NCI-H187 (cell line): ENCODE data around the gene ABCD1.
"Not testable (repeated sequence)": the region's sequence is repeated elsewhere in the genome, so short reads cannot be mapped to it uniquely, and the experiment has no call there.

Source experiments
- DNase-seq, 2 experiments: peaks; one replicate each; lab custom pipeline; 2025; lab: John Stamatoyannopoulos, UW

The ABCD1 gene

DNA sequence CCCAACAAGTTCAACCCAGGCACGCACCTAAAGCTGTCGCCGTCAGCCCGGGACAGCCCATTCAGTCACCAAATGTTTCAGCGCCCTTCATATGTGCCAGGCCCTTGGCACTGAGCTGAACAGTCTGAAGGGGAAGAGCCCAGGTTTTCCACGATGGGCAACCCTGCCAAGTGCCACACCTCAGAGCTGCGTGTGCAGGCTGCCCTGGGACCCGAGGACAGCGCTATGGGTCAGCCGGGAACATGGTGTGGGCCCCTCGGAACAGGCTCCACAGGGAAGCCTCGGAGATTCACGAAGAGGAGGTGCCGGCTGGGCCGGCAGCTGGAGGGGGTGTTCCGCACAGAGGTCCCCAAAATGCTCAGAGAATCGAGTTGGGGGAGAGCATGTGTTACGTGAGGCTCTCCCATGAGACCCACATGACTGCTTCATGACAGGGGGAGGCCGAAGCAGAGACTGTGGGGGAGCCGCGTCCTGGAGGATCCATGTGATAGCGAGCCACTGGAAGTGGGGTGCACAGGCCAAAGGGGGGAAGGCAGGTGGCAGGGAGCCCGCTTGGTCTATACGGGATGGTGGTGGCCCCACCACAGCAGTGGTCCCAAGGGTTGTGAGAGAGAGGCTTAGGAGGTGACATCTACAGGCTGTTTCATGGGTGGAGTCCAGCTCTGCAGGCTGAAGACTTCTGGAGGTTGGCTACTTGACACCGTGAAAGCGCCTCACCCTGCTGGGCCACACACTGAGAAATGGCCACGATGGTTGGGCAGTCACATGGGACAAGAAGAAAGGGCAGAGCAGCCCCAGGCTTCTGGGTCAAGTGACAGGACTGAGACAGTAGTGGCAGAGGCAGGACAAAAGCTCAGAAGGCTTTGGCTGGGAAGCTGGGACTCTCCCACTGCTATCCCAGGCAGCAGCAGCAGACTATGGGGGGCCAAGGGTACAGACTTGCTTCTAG, 14.7 kb upstream of the ABCD1 start:
- DNase-seq = no peak

DNA sequence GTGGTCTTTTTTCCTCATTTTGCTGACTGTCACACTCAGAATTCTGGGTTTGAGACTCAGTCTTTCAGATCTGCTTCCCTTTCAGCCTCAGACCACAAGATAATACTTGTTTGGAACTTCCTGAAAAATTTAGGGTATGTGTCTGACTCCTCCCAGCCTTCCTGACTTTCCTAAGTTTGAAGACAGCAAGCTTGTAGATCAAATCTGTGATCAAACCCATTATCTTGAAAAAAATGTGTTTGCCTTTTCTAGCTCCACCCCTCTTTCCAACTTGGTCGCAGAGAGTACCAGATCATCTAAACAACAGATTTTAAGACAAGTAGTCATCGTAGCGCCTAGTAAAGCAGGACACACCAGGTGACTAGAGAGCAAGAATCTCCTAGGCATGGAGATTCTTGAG, 10.4 kb upstream of the ABCD1 start:
- DNase-seq = no peak

DNA sequence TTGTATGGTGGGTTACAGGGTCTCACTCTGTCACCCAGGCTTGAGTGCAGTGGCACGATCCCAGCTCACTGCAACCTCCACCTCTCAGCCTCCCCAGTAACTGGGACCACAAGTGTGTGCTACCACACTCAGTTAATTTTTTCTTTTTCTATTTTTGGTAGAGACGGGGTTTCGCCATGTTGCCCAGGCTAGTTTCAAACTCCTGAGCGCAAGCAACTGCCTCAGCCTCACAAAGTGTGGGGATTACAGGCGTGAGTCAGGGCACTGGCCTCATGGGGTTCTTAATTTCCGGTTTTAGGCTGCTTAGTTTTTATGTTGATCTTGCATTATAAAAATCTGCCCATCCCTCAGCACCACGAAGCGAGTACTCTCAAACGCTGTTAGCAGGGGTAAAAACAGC, 7.2 kb upstream of the ABCD1 start:
- DNase-seq = no peak

DNA sequence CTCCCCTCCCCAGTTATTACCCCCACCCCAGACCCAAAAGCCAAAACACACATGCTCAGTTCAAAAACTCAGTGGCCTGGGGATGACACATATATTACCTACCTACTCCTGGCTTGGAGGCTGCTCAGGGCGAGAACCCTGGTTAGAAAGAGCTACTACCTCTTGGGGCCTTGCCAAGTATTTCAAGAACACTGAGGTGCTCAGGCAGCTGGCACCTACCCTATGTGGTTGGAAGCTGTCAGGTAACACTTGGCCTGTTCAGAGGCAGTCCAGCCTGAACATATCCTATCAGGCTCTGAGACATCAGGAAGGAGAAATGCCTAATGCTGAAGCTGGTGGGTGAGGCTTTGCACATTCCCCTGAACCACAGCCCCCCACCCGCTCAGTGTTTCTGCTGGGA, 5.4 kb upstream of the ABCD1 start:
- no peak for DNase-seq

DNA sequence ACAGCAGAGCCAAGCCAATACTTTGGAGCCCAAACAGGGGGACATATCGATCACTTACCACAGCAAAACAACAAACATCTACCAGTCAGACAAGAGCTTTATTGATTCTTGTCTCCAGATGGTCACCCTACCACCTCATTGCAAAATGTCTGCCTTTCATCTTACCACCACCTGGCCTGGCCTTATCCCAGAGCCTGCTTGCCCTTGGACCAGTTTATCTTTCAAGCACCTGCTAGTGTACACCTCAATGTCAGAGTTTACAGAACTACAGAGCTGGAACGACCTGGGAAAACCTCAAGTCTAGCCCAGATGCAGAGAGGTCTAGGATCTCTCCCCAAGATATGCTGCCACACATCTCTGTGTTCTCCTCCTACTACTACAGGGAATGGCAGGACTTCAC, 5.0 kb upstream of the ABCD1 start:
- DNase-seq = no peak

DNA sequence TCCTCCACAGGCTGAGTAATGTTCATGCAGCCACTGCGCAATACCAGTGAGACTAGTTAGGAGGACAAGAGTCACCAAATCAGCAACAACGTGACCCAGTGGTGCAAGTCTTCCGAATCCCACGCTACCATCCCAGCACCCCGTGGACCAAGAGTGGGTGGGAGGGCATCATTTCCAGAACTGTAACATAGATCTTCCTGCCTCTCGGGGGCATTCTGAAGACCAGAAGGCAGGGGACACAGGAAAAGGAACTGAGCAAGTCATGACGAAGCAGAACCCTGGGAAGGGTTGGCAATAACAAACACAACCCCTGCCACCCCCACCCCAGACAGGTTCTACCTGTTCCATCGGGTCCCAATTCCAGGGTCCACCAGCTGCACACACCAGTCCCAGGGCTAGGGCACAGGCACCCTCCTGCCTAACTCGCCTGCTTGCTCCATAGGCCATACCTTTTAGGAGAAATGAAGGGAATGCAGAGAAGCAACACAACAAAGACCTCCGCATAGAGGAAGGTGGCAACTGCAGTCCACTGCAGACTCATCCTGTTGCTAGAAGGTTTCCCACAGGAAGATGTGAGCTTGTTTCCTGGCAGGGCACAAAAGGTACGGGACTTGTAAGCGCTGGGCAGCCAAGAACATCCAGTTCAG, 1.8 kb upstream of the ABCD1 start:
- no peak for DNase-seq

DNA sequence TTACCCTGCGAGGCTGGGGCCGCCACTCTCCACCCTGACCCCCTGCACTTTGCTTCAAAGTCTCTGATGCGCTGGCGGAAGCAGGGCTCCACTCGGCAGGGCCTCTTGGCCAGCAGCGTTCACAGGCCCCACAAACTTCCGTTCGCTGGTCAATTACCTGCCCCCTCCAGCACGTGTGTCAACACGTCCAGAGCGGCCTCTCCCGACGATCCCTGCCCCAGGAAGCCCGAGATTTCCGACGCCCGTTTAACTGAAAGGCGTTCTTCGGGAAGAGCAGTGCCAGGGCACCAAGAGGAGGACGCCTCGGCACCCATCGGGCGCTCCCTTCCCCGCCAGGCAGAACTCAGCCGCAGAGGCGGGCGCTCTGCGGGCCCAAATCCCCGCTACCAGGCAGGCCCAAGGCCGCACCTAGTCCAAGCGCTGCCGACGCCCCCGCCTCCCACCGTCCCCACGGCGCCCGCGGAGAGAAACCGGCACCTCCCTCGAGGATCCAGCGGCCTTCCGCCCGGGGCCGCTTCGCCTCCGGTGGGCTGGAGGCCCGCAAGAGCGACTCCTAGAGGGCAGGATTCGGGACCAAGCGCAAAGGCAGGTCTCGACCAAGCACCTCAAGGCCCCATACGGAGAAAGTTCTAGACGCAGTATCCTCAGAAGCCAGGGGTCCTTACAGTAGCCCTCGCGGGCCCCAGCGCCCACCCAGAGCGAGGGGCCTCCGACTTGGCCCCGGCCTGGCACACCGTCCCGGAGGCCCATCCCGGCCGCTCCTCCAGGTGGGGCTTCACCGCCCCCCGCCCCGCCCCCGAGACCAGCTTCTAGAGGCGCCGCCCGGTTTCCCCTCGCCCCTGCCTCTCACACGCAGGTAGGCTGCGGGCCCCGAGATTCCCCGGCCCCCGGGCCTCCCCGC, 1.1 kb upstream of the ABCD1 start:
- no peak for DNase-seq

DNA sequence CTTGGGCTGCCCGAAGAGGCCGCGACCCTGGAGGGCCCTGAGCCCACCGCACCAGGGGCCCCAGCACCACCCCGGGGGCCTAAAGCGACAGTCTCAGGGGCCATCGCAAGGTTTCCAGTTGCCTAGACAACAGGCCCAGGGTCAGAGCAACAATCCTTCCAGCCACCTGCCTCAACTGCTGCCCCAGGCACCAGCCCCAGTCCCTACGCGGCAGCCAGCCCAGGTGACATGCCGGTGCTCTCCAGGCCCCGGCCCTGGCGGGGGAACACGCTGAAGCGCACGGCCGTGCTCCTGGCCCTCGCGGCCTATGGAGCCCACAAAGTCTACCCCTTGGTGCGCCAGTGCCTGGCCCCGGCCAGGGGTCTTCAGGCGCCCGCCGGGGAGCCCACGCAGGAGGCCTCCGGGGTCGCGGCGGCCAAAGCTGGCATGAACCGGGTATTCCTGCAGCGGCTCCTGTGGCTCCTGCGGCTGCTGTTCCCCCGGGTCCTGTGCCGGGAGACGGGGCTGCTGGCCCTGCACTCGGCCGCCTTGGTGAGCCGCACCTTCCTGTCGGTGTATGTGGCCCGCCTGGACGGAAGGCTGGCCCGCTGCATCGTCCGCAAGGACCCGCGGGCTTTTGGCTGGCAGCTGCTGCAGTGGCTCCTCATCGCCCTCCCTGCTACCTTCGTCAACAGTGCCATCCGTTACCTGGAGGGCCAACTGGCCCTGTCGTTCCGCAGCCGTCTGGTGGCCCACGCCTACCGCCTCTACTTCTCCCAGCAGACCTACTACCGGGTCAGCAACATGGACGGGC, 579 bp downstream of the ABCD1 start:
- no peak for DNase-seq

DNA sequence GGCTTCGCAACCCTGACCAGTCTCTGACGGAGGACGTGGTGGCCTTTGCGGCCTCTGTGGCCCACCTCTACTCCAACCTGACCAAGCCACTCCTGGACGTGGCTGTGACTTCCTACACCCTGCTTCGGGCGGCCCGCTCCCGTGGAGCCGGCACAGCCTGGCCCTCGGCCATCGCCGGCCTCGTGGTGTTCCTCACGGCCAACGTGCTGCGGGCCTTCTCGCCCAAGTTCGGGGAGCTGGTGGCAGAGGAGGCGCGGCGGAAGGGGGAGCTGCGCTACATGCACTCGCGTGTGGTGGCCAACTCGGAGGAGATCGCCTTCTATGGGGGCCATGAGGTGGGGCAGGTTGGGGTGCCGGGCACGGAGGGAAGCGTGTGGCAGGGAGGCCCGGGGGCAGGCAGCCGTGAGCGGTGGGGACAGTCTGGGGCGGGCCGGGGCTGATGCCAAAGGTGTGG, 1.2 kb downstream of the ABCD1 start:
- no peak for DNase-seq

DNA sequence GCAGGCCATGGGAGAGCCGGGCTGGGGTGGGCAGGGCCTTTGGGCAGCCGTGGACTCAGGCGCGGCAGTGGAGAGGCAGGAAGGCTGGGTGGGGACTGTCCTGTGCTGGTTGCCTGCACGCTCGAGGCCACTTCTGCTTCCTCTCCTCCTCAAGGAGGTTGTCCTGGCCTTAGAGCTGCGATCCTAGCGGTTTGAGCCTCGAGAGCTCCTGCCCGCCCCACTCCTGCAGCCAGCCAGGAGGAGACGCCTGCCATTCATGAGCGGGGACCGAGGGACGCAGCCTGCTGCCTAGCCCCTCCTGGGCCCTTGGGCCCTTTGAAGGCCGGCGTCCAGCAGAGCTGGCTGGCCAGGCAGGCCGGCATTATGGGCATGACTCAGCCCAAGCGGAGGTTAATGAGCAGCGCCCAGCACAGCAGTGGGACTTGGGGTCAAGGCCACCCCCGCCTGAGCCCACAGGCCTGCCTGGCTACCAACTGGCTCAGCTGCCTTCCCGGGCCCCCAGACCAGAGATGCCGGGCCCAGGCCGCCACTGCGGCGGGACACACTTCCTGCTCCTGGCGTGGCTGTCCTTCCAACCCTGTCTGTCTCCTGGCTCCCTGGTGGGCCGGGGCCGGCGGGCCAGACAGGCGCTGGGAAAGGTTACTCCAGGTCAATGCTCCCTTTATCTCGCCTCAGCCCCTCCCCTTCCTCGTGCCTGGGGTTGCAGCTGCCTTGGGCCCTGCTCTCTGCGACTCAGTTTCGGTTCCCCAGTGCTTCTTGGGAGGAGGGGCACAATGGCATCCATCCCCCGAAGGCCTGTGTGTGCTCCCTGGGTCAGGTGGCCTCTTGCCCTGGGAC, 1.8 kb downstream of the ABCD1 start:
- DNase-seq = no peak

DNA sequence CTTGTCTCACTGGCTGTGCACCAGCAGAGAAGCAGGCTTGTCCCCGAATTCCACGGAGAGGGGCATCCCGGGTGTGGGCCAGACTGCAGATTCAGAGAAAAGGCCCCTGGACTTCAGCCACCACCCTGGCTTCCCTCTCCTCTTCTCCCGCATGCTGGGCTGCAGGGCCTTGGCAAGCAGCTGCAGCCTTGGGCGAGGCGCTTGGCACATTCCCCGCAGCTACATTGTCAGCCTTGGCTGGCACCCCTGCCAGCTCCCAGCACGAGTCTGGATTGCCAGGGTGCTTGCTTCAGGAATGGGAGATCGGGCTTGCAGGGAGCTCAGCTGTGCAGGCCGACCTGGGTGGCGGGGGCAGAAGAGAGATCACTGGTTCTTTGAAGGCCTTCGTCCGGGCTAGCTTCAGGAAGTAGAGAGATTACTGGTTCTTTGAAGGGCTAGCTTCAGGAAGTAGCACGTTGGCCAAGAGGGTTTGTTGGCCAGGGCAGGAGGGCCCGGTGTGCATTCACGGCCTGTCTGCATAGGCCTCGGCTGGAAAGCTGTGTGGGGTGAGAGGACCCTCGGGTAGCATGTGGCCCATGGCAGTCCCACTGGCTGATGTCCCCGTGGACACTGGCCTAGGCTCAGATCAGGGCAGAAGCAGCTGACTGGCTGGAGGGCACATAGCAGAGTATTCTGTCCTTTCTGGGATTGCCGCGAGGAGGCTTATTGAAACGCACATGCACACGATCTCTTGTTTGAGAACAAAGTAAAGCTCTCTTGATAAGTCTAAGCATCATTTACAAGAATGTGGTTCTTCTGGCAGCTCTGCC, 2.7 kb downstream of the ABCD1 start:
- no peak for DNase-seq

DNA sequence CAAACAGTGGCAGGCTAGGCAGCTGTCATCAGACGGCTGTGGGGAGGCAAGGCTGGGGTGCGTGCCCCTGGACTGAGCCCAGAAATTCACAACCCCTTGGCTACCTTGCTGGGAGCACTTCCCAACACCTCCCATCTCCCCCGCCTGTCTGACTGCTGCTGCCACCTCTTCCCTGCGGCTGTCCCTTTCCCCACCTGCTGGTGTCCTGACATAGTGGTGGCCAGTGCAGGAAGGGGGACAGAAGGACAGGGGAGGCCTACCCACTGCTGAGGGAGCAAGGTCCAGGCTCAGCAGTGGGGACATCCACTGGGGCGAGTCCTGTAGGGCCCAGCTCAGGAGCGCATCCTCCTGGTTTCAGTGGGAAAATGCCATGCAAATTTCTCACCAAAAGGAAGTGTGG, 3.4 kb downstream of the ABCD1 start:
- no peak for DNase-seq

DNA sequence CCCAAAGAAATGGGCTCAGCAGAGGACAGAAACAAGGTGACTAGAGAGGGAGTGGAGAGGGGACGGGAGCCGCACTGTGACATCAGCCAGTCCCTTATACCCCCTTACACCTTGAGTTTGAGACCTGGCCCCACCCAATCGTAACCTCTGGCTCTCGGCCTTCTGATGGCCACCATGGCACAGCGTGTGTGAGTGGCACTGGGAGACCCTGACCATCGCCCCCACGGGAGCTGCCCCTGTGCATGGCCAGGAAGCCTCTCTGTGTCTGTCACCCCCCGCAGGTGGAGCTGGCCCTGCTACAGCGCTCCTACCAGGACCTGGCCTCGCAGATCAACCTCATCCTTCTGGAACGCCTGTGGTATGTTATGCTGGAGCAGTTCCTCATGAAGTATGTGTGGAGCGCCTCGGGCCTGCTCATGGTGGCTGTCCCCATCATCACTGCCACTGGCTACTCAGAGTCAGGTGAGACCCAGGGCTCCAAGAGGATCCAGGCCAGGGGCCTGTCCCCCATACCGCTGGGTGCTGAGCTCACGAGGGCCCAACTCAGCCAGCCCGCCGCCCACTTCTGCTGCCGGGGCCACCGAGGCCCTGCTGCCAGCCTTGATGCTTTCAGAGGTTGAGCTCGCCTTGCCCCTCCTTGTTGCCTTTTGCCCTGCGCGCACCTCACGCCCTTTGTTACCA, 4.4 kb downstream of the ABCD1 start:
- no peak for DNase-seq

DNA sequence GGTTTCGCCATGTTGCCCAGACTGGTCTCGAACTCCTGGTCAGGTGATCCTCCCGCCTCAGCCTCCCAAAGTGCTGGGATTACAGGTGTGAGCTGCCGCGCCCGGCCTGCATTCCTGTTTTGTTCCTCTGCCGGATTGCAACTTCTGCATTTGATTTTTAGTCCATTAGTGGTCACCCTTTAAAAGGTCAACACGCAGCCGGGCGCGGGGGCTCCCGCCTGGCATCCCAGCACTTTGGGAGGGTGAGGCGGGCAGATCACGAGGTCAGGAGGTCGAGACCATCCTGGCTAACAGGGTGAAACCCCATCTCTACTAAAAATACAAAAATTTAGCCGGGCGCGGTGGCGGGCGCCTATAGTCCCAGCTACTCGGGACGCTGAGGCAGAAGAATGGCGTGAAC, 5.5 kb downstream of the ABCD1 start:
- not testable (repeated sequence) for DNase-seq

DNA sequence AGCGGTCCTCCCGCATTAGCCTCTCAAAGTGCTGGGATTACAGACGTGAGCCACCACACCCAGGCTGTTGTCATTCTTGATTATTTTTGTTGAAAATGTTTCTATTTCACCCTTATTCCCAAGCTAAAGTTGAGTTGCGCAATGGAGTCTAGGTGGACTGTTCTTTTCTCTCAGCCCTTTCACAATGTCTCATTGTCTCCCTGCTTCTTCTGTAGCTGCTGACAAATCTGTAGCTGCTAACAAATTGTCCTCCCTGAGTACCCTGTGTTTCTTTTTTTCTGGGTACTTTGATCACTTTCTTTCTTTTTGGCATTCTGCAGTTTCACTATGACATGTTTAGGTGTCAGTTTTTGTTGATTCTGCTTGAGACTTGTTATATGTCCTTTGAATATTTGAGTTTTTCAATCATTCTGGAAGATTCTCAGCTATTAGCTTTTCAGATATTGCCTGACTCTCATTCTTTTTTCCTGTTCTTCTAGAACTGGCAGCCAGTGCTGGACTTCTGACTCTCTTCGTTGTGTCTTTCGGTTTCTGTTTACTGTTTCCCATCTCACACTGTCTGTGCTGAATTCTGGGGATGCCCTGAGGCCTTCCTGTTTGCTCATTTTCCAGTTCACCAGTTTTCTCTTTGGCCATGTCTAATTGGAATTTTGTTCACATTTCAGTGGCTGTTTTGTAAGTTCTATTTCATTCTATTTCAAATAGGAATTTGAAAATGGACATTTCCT, 6.6 kb downstream of the ABCD1 start:
- DNase-seq = no peak

DNA sequence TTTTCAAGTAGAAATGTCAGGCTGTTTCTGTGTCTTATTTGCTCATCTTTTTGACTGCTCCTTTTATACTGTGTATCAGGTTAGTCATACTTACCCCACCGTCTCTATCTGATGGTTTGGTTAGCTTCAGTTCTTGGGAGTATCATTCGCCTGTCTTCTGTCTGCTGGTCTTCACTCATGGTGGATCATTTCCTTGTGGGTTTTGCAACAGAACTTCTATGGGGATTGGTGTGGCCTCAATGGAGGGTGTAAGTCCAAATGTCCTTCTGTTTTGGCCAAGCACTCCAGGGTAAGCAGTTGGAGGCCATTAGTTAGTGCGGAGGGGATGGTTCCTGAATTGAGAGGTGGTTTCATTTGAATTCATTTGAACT, 7.2 kb downstream of the ABCD1 start:
- DNase-seq = no peak

DNA sequence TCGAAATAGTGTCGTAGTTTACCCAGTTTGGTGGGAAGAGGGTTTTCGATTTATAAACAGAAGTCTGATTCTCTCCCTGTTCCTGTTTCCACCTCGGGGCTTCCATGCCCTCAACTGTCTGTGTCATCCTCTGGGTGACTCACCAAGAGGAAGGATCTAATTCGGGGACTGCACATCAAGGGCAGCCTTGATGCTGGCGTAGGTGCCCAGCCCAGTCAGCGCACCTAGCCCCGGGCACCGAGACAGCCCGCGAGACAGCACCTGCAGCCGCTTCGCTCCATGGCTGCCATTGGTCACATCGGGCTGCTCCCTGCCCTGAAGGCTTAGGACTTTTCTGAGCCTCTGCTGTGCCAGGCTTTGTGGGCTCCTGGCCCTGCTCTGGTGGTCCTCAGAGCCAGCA, 7.7 kb downstream of the ABCD1 start:
- no peak for DNase-seq

DNA sequence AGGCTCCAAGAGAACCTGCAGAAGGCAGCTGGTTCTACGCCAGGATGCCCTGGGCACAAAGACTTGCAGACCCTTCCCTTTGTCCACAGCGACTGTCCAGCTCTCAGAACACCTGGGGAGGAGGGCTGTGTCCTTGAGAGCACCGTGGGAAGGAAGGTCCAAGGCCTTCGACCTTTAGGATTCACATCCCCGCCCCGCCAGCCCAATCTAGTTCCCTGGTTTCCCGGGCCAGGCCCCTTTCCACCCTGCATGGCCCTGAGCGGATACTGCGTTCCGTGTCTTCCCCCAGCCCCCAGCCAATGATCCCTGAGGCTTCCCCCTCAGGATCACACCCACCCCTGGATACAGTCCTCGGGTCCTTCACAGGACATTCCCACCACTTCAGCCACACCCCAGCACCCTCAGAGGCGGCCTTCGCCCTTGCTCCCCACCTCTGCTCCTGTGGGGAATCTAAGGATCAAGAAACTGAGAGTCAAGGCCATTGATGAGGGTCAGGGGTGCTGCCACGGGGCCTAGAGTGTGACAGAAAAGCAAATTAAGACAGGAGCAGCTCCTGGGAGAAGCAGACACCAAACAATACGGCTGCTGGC, 9.1 kb downstream of the ABCD1 start:
- no peak for DNase-seq
